IPS-18c (cell line): ENCODE results near the gene PHF21B.
"Not testable (repeated sequence)": the region's sequence is repeated elsewhere in the genome, so short reads cannot be mapped to it uniquely, and the experiment has no call there.

Source experiments
- H3K4me3 ChIP-seq: 2 replicates; pipeline ENCODE4 v1.7.0; 2013; ENCODE audit warnings: low read depth, mild to moderate bottlenecking, low read length, moderate library complexity; ENCODE audit not compliant: insufficient read depth
- H3K9me3 ChIP-seq: one replicate; pipeline ENCODE4 v1.6.1; 2013; ENCODE audit warnings: mild to moderate bottlenecking, low read length, moderate library complexity; ENCODE audit not compliant: control insufficient read depth, insufficient read depth

PHF21B gene

DNA sequence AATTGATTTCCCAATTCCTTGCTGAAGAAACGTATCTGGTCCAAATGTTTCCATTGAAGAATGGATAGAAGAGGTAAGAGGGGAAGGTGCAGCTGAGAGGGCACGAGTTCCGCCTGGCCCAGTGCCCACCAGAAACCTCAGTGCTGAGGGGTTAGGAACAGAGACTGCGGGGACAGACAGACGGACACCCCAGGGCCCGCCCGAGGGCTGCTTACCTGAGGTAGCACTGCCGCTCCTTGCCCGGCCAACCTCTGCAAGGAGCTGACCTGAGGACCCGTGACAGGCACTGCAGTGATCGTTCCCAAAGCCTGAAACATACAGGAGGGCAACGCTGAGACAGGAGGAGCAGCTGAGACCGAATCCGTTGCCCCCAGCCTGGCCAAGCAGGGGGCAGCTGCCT is 89.6 kb downstream of the PHF21B start:
- Histone ChIP-seq H3K4me3 (no peak overlapping the region), H3K9me3 (no peaks in the 10 kb centered on the region)

DNA sequence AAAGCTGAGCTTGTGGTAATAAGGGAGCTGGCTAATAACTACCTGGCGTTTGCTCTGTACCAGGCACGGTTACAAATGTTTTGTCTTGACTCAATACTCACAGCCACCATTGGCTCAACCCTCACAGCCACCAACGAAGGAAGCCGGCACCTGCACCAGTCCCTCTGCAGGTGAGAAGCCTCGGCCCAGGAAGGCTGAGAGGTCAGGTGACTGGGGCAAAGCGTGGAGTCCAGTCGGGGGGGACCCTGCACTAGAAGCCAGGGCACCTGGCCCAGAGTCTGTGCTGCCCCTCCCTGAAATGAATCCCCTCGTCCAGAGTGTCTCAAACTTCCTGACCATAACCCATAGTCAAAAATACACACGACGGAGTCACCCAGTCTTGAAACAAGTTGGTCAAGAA is 90.1 kb downstream of the PHF21B start:
- no peaks in the 10 kb centered on the region for H3K9me3 ChIP-seq
- no peak overlapping the region for H3K4me3 ChIP-seq

DNA sequence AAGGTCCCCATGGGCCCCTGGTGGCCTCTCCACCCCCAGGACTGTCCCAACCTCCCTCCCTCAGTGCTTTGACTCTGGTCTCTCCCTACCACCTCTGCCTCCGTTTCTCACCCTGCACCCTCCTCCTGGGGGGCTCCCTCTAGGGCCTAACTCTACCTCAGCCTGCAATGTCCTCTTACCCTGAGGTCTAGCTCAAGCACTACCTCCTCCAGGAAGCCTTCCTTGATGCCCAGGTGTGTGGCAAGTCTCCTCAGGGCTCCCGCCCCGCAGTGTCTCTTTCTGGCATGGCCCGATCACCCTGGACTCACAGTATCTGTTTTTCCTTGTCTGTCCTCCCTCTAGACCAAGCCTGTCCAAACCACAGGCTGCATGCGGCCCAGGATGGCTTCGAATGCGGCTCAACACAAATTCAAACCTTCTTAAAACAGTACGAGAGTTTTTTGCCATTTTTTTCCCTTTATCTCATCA is 90.8 kb downstream of the PHF21B start:
- H3K9me3 ChIP-seq, result no peaks in the 10 kb centered on the region
- H3K4me3 ChIP-seq, result no peak overlapping the region

DNA sequence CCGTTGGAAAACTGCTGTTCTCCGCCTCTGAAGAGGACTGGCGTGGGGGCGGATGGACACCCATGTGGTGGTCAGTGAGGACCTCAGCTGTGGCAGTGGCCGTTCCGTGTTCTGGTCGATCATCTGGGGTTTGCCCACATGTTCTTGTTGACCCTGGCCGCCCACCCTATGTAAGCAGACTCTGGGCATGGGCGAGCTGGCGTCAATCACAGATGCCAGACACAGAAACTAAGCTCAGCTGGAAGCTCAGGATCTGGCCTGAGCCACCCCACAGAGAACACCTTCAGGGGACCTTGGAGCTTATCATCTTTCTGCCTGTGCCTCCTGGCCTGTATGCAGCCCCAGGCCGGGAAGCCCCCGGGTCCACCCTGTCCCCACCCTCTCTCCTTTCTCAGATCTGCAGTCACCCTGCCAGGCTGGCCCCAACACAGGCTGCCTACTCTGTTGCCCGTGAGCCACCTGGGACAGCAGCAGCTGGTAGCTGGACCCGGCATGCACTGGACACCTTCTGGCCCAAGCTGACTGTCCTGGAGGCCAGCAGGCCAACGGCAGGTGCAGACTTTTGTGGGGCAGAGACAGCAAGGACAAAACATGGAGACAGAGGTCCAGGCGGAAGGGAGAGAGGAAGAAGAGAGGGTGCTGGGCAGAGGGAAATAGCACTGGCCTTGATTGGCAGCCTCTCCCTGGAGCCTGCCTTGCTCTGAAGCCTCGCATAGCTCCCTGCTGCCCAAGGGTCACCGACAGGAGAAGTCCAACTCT is 91.5 kb downstream of the PHF21B start:
- no peak overlapping the region for H3K4me3 ChIP-seq

DNA sequence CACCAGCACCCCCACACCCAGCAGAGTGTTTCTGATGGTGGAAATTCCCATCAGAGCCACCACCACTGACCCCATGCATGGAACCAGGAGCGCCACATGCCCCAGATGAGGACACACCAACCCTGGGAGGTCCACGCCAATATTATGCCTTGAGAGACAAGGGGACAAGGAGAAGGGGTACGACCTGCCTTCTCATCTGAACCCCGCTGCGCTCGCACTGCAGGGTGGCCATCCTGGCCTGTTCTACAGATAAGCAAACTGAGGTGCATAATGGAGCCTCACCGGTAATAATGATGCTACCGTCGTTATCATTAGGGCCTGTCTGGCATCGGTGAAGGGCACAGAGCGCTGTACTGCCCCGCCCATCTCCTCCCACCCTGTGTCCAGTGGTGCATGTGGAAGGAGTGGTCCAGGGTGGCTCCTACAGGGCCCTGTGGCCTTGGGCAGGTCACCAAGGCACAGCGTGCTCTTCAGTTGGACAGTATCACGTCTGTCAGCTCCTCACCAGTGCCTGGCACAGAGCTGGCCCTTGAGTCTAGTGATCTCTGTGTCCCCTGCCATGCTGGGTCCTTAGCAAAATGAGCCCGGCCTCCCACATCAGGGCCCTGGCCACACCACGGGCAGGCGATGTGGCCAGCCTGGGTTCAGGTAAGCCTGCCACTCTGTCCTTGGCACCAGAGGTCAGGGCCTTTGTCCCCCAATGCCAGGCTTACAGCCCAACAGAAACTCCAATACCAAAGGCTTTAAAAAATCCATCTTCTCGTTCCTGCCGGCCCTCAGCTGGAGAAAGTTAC is 92.2 kb downstream of the PHF21B start:
- no peak overlapping the region for H3K4me3 ChIP-seq
- no peaks in the 10 kb centered on the region for H3K9me3 ChIP-seq

More for the DNA sequence above, 91.5 kb downstream of the PHF21B start:
- H3K9me3 ChIP-seq, result no peaks in the 10 kb centered on the region

DNA sequence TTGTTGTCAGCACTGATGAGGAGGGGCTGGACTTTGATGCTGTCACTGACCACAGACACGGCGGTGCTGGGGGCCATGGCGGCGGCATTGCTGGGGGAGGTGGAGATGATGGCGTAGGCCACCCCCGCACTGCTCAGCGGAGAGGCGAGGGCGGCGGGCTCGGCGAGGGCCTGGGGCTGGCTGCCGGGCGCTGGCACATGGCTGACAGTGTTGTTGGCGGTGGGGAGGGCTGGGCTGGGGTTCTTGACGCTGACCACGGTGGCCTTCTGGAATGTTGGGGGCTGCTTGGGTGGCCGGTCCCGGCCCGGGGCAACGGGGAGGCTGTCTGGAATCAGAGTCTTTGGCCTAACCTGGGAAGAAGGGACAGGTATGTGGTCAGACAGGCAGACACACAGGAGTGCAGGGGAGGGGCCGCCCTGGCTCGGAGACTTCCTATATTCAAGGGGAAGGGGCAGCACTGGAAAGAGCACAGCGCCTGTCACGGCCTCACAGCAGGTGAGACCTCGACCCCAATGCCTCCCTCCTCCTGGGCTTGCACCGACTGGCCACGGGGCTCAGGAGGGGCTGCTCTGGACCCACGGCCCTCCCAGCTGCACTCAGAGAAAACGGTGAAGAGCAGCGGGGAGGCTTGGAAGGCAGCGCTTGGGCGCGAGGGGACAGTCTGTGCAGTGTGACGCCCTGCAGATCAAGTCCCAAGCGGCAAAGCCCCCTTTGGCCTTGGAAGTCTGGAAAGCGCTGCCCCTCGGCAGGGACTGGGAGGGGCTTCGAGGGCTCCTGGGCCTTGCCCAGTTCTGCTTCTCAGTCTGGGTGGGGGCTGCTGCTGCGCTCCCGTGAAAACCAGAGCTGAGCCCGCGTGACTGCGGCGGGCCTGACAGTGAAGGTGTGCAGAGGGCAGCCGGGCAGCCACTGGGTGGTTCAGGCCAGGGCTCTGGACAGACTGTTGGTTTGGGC is 93.2 kb downstream of the PHF21B start:
- Histone ChIP-seq H3K4me3 (no peak overlapping the region), H3K9me3 (no peaks in the 10 kb centered on the region)

DNA sequence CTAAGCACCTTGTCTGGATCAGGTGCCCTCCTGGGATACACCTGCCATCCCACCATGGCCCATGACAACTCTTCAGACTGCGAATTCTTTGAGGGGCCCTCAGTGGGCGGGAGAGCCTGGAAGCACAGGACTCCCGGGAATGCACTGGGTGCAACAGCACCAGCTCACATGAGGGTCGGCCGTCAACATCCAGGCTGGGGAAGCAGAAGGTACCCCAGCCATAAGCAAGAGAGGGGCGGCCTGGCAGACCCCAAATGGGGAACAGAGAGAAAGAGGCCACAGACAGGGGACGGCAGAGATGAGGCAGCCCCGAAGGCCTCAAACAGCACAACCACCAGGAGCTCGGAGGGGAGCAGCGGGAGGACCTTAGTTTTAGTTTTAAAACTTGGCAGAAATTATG is 94.4 kb downstream of the PHF21B start:
- H3K4me3 ChIP-seq, result no peak overlapping the region
- H3K9me3 ChIP-seq, result no peaks in the 10 kb centered on the region

DNA sequence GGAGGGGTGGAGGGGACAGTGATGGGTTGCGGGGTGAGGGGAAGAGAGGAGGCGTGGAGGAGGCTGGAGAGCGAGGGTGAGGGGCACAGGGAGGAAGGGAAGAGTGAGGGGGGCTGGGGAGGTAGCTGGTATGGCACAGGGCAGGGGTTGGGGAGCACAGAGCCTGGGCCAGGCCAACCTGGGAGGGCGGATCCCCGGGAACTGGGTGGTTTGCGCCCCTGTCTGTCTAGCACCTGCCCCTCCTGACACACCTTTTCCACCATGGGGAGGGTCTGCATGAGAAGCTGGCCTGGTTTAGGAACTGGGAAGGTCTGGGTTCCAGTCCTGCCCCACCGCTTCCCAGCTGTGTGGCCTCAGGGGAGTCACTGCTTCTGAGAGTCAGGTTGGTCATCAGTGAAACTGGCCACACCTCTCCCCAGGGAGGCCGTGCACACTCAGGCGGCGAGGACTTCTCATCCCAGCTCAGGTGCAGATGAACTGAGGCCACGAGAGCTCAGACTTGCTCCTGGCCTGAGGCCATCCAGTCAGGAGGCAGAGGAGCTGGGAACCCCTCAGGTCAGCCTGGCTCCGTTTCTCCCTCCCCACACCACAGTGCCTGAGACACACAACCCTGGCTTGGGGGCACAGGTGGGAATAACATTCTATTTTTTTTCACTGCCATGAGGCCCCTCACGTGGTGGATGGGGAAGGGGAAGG is 95.6 kb downstream of the PHF21B start:
- no peak overlapping the region for H3K4me3 ChIP-seq
- no peaks in the 10 kb centered on the region for H3K9me3 ChIP-seq

DNA sequence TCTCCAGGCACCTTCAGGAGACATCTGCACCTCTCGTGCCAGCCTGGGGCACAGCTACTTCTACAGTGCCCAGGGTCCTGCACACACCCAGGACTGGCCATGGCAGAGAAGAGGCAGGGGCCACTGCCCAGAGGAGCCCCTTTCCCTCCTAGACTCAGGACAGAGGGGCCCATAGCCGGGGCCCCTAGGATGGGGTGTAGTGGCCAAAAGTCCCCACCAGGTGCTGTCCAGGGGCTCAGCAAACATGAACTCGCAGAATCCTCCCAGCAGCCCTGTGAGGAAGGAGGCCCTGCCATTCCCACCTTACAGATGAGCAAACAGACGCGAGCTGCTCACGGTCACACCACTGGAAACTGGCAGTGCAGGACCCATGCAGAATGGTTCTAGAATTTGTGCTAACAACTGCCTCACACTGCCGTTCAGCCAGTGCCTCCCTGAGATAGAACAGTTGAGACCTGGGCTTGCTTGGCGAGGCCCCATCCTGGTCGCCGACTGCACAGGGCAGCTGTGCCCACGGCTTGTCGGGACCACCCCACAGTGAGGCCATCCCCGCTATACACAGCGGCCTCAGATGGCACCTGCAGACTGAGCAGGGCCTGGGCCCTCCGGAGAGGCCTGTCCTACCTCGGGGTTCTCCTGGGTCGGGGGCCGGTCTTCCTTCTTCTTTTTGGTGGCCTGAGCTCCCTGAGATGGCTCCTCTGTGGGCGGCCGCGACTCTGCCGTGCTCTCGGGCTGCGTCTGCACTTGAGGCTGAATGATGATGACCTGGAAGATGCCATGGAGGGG is 96.4 kb downstream of the PHF21B start:
- Histone ChIP-seq H3K4me3 (no peak overlapping the region), H3K9me3 (no peaks in the 10 kb centered on the region)

DNA sequence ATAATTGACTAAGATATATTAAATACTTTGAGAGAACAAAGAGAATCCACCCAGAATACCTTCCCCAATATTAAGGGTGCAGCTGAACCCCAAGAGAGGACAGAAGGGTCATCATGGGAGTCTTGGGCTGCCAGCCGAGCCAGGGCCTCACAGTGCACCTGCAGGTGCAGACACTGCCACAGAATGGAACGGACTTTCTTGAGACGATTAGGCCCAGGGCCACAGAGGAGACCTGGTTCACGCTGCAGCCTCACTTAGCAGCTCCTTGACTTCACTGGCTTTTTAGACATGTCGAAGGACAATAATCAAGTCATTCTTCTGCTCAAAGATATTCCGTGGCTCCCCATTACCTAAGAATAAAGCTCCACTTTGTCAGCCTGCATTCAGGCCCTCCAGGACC is 100.6 kb downstream of the PHF21B start:
- Histone ChIP-seq H3K9me3 (peaks cover 3% of the 10 kb centered on the region), H3K4me3 (no peak overlapping the region)

DNA sequence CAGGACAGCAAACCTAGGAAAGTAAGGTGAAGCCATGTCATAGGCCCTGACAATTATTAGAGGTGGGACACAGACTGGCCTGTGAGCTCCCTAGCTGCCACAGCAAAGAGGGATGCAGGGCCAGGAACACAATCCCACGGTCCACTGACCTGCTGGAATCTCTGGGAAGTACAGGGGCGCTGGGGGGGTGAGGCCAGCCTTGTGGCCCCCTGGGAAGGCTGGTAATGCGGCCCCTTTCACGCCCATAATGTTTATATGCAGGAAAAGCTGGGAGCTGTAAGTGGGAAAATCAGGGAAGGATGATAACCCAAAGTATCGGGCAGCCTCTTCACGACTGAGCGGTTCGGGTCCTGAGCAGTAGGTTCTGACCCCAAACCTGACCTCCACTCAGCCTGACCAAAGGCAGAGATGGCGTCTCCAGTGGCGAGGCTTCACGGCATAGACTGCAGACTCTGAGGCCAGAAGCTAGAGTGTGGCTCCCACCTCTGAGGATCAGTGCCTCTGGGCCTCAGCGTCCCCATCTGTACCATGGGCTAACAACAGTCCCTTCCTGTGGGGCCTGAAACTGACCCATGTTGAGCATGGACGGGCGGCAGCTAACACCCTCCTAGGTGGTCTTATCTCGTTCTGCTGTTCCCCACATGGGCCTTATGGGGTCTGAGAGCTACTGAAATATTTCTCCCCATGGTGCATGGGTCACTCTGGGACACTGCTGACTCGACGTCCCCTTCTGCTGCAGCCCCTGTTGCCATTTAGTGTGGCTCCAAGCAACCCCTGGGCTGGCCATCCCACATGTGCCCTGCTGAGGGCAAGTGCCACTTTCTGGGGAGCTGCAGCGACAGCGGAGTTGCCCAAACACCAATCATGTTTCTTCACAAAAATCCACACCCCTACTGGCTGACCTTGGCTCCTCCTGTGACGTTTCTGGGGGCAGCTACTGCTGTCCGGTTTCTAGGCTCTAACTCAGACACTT is 101.8 kb downstream of the PHF21B start:
- Histone ChIP-seq H3K4me3 (no peak overlapping the region), H3K9me3 (peaks cover 3% of the 10 kb centered on the region)

DNA sequence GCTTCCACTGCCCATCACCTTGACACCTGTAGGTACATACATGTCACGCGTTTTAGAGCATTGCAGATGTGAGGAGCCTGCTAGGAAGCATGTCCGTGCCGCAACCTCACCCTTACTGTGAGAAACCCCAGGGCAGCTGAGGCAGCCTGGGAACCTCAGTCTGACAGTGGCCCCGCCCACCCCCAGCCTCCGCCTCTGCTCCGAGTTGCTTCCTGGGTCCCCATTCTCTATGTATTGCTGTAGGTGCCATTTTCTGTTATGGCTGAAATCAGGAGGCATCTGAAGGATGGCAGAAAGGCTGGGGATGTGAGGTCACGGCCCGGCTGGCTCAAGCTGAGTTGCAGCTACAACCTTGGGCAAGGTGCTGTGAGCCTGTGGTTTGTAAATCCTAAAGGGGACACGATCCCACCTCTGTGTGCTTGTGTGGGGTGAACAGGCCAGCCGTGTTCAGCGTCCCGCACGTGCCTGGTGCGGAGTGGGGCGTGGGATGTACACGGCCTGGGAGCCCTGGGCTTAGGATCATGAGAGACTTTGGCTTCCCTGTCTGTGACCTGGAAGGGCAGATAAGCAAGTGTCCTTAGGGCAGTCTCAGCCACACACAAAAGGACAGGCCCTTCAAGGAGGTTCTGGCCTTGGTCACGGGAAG is 102.7 kb downstream of the PHF21B start:
- Histone ChIP-seq H3K4me3 (no peak overlapping the region), H3K9me3 (peaks cover 3% of the 10 kb centered on the region)

DNA sequence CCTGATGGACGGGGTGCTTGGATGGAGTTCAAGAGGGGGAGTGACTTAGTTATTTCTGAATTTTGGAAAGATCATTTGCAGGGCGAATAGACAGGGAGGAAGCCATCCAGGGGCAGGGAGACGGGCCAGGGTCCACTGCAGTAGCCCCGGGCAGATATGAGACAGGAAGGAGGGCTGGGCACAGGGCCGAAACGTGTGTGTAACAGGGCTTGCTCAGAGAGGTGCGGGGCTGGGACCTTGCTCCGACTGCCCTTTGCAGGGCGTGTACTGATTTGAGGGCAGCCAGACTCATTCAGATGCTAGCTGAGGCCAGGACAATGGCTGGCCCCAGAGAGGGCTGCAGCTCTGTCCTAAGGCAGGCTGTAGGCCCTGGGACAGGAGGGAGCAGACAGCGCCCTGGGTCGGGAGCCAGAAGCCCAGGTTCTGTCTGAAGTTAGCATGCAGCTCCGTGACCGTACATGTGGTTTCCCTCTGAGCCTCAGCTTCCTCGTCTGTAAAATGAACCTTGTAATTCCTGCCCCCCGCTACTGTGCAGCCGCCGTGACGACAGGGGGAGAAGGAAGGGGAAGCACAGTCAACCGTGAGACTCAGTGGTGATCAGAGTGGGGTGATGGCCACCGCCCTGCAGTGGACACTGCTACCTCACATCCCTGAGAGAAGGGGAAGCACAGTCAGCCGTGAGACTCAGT is 103.4 kb downstream of the PHF21B start:
- Histone ChIP-seq H3K9me3 (peaks cover 3% of the 10 kb centered on the region), H3K4me3 (no peak overlapping the region)

DNA sequence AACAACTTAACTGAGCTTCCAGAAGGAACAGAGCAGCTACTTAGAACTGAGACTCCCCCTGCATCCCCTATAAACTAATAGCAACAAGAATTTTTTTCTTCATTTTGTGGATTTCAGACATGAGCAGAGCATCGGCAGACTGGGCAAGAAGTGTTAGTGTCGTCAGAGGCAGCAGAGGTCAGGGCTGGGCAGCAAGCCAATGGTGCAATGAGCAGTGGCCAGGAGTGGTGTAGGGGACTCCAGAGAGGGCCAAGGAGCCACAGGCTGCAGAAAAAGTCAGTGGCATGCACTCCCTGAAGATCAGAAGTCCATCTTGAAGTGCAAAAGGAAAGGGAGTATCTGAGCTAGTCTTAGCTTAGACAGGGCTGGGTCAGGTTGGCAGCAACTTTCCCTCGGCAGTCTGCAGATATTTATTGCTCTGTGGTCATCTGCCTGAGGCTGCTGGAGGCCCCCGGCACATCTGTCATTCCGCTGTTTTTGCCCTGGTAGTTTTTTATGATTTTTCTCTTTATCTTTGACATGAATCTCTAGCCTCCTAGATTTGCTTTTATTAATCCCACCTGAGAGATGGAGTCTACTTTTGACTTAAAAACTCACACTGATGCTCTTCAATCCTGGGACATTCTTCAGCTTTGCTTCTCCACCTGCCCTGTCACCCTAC is 105.2 kb downstream of the PHF21B start:
- not testable (repeated sequence) for H3K9me3 ChIP-seq, H3K4me3 ChIP-seq
